Middle frontal gyrus (tissue), 1 donor: ENCODE measurements around the gene CPSF4L.

Experiments
- DNase-seq: peaks from one replicate; pipeline ENCODE4 v3.0.0-alpha.2; 2015; ENCODE audit warnings: low spot score; ENCODE audit errors: extremely low spot score

CPSF4L gene

GRCh38 chr17:73289549-73290254 lies 28.0 kb upstream of the CPSF4L start:
- no peak for DNase-seq

- DNase-seq, result no peak
Observed at GRCh38 chr17:73288534-73289302, 27.0 kb upstream of the CPSF4L start.

GRCh38 chr17:73286863-73287296 lies 25.2 kb upstream of the CPSF4L start:
- DNase-seq, result no peak

GRCh38 chr17:73285916-73286862 lies 24.5 kb upstream of the CPSF4L start:
- no peak for DNase-seq

GRCh38 chr17:73285603-73285908 lies 23.9 kb upstream of the CPSF4L start:
- DNase-seq, result no peak

GRCh38 chr17:73284906-73285602 lies 23.4 kb upstream of the CPSF4L start:
- no peak for DNase-seq

- no peak for DNase-seq
Observed at GRCh38 chr17:73284354-73284753, 22.7 kb upstream of the CPSF4L start.

GRCh38 chr17:73283841-73284282 lies 22.2 kb upstream of the CPSF4L start:
- no peak for DNase-seq

GRCh38 chr17:73283250-73283649 lies 21.6 kb upstream of the CPSF4L start:
- no peak for DNase-seq

GRCh38 chr17:73282629-73283028 lies 20.9 kb upstream of the CPSF4L start:
- DNase-seq, result no peak

GRCh38 chr17:73281928-73282327 lies 20.2 kb upstream of the CPSF4L start:
- no peak for DNase-seq

GRCh38 chr17:73280191-73280590 lies 18.5 kb upstream of the CPSF4L start:
- no peak for DNase-seq

GRCh38 chr17:73279704-73280103 lies 18.0 kb upstream of the CPSF4L start:
- no peak for DNase-seq

GRCh38 chr17:73278465-73279453 lies 17.1 kb upstream of the CPSF4L start:
- no peak for DNase-seq

GRCh38 chr17:73278049-73278464 lies 16.4 kb upstream of the CPSF4L start:
- DNase-seq, result no peak

- no peak for DNase-seq
Observed at GRCh38 chr17:73274490-73274889, 12.8 kb upstream of the CPSF4L start.

GRCh38 chr17:73272906-73273218 lies 11.2 kb upstream of the CPSF4L start:
- no peak for DNase-seq

GRCh38 chr17:73271072-73271471 lies 9.4 kb upstream of the CPSF4L start:
- DNase-seq, result no peak

GRCh38 chr17:73269791-73270190 lies 8.1 kb upstream of the CPSF4L start:
- no peak for DNase-seq

- DNase-seq, result no peak
Observed at GRCh38 chr17:73269329-73269615, 7.6 kb upstream of the CPSF4L start.
